Mononuclear cell (primary cell): ENCODE data around the gene DMRTB1. TPM values are rescaled to one million over a fixed set of nuclear protein-coding genes. Genes with fewer than 3 reads are reported as not detected.

Experiments used
- H3K27me3 ChIP-seq: 2 replicates; pipeline ENCODE4 v1.6.0; 2011; ENCODE audit warnings: low read length, control low read depth; ENCODE audit not compliant: insufficient read depth
- H3K4me1 ChIP-seq: 2 replicates; pipeline ENCODE4 v1.5.1; 2011; ENCODE audit warnings: mild to moderate bottlenecking, low read length, control low read depth; ENCODE audit not compliant: insufficient read depth
- H3K4me3 ChIP-seq: 2 replicates; pipeline ENCODE4 v1.5.1; 2011; ENCODE audit warnings: mild to moderate bottlenecking, low read length, moderate library complexity
- H3K9me3 ChIP-seq: 2 replicates; pipeline ENCODE4 v1.5.1; 2011; ENCODE audit warnings: low read depth, mild to moderate bottlenecking, control low read depth, low read length
- total RNA-seq: library from RNA; depleted of rRNA; stranded (reverse); fragments of >200 nt; gene quantifications from one replicate; pipeline ENCODE4 v1.2.3, GENCODE V29; 2012

DMRTB1 gene
- total RNA-seq, 1 donor, result not detected

DNA sequence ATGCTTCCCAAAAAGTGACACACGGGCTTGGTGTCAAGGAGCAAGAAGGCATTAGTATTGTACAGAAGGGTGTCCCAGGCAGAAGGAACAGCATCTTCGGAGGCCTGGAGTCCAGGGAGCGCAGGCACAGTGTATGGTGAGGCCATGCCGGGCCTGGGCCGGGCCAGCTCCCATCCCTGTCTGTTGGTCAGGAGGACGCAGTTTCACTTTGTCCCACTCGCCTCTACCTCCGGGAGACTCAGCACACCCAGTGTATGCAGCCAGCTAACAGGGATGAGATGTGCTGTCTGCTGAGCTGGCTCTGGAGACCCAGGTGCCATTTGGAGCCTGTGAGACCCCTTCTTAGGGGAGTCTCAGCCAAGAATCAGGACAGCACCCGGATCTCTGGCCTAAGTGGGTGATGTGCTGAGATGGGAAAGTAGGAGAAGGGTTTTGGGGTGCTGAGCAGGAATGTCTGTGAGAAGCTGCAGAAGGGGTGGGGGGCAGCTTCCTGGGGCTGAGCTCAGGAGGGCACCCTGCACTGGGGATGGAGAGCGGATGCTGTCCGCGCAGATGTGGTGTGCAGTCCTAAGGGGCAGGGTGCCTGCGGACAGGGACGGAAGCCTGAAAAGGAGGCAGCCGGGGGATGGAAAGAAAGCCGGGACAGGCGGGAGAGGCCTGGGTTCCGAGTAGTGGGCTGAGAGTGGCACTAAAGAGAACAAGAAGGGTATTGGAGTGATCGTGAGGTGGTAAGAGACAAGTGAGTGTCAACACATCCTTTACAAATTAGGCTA, 25.7 kb downstream of the DMRTB1 start:
- H3K27me3 ChIP-seq, result no peaks in the 10 kb centered on the region
- no peaks in the 10 kb centered on the region for H3K9me3 ChIP-seq
- no peak overlapping the region for H3K4me3 ChIP-seq
- H3K4me1 ChIP-seq, result no peaks in the 10 kb centered on the region

DNA sequence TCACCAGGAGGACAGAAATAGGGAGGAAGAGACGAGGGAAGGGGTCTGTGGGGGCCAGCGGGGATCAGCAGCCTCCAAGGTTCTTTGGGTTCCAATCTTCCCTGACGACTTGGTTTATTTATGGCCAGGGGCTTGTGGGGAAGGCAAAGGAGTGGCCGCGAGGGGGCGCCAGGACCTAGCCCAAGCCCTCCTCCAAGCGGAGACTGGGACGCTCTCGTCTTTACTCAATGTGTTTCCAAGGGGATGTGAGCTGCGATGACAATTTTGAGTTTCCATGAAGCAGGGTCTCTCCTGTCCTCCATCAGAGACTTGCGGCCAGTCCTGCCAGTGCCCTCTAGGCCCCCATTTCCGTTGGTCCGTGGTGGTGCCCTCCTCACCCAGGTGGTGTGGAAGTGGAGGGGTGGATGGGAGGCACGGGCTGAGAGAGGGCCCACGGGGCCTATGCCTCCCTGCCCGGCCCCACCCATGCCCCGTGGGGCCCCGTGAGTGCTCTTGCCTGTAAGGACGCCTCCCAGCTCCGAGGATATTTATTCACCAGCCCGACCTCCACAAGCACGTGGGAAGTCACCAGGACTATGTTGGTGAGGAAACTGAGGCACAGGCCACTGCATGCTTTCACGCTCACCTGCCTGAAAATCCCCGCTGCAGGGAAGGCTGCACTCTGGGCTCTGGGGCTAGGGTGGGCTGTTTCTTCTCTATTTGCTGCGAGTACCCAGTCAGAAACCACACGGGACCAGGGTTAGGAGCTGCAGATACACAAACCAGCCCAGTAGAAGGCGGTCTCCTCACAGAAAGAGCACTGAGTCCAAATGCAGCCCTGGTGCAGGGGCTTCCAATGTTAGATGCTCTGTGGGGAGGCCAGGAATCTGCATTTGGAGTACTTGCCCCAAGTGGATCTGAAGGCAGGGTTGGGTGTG, 26.5 kb downstream of the DMRTB1 start:
- no peaks in the 10 kb centered on the region for H3K27me3 ChIP-seq

DNA sequence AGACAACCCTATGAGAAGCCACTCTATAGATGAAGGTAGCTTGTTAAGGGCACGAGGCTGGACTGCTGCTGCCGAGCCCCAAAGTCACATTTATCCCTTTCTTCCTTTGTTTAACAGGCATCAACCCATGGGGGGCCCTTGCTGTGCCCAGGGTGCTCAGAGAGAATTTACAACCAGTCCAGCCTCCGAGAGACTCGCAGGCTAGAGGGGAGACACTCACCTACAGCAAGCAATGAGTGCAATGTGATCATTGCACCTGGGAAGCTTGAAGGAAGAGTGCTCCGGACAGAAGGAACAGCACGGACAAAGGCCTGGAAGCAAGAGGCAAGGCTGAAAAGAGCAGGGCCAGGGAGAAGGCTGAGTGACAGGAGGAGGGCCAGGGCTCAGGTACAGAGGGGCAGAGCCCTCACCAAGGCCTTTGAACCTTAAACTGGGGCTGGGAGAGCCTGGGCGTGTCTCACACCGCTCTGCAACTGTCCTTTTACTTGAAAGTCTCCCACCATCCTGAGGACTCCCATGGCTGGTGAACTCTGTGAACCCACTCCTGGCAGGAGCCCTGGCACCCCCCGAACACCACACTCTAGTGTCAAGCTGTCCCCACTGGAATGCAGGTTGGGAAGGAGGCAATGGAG, 27.3 kb downstream of the DMRTB1 start:
- Histone ChIP-seq H3K4me3 (no peak overlapping the region), H3K9me3 (no peaks in the 10 kb centered on the region), H3K27me3 (no peaks in the 10 kb centered on the region), H3K4me1 (no peaks in the 10 kb centered on the region)

More for the DNA sequence above, 26.5 kb downstream of the DMRTB1 start:
- no peaks in the 10 kb centered on the region for H3K4me1 ChIP-seq
- no peaks in the 10 kb centered on the region for H3K9me3 ChIP-seq
- H3K4me3 ChIP-seq, result no peak overlapping the region

DNA sequence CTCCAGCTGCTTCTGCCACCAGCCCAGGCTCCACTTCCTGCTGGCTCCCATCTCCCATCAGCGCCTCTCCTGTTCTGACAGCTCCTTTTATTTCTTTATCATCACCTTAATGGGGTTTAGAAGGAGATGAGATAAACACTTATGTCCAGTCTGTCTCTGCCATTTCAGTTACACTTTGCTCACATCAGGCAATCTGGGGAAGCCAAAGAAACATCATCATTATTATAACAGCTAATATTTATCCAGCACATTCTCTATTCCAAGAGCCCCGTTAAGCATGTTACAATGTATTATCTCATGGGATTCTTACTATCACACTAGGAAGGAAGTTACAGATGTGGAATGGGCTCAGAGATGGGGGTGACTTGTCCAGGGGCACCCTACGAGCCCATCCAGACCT, 31.2 kb downstream of the DMRTB1 start:
- Histone ChIP-seq H3K4me3 (no peak overlapping the region), H3K4me1 (no peaks in the 10 kb centered on the region), H3K27me3 (no peaks in the 10 kb centered on the region), H3K9me3 (no peaks in the 10 kb centered on the region)

DNA sequence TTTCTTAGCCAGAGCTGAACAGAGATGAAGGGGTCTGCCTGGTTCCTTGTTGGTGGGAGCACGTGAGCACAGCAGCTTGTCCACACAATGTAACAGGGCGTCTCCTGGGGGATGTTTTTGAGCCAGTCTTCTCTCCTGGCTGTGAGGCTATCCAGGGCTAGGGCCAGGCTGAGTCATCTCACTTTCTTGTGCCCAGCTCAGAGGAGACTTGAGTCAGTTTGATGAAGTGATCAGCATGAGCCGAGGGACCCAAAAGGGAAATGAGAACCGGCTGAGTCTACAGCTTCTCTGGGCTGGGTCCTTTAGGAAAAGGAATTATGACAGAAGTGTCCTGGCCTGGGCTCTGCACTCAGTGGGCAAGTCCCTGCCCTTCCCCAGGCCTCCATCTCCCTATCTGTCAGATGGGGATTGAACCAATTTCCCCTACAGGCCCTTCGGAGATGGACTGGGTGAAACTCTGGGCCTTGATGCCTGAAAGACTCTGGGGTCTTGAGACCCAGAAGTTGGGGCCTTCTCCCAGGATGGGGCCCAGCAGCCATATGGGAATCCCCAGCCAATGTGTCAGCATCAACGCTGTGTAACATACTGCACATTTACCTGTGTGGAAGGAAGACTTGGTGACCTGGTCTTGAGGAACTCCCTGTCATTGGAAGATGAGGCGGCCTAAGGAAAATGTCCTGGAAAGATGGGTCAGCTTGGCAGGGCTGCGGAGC, 36.6 kb downstream of the DMRTB1 start:
- Histone ChIP-seq H3K4me1 (no peaks in the 10 kb centered on the region), H3K4me3 (no peak overlapping the region), H3K9me3 (no peaks in the 10 kb centered on the region), H3K27me3 (no peaks in the 10 kb centered on the region)

DNA sequence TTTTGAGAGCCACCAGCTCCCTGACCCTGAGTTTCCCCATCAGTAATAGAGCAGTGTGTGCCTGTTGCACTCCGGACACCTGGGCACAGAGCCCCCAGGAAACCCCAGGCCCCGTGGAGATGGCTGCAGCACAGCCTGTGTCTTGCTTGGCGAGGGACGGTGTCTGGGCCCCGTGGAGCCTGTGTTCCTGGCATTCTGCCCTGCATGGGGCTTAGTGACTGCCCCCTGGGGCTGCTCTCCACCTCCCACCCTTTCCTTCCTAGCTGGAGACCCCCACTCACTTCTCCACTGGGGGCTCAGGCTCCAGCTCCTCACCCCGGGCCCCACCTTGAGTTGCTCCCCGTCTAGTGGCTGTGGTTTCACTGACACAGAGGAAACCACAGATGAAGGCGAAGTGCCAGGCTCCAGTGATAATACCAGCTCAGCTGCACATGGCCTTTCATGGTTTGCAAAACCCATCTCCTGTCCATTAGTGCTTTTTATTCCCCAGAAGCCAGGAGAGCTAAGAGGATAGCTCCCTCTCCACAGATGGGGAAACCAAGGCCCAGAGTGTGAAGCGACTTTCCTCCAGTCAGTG, 39.4 kb downstream of the DMRTB1 start:
- Histone ChIP-seq H3K4me3 (no peak overlapping the region), H3K9me3 (no peaks in the 10 kb centered on the region), H3K27me3 (no peaks in the 10 kb centered on the region), H3K4me1 (no peaks in the 10 kb centered on the region)

DNA sequence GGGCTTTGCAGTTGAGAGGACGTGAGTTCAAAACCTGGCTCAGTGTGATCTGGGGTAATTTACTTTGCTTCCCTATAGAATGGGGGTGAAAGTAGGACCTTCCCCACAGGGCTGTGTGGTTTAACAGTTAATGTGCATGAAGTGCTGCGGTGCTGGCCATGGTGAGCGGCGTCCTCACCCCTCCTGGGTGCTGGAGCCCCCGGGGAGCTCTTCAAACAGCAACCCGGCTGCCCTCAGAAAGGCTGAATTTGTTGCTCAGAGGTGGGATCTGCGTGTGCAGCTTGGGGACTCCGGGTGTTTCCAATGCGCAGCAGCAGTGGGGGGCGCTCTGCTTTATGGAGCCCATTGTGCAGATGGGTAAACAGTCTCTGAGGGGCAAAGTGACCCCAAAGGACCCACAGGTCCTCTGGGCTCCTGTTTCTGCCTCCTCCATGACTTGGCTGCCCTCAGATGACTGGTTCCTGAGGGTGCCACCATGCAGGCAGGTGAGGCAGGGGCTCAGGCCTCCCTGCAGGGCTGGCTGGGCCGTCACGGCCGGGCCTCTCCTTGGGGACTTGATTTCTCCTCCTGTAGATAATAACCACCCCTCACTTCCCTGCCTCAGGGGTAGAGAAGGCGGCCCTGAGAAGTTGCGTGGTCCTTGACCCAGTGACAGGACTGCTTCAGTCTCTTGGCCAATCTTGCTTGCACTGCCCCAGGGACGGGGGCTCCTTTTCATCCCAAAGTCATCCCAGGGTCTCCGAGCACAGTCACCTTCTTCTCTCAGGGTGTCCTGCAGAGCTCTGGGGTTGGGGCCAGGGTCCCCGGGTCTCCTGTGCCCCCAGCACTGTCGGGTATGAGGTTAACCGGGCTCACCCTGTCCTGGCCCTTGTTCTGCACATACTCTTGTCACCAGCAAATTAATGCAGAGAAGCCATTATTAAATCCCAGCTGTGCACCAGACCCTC, 40.3 kb downstream of the DMRTB1 start:
- H3K4me3 ChIP-seq, result no peak overlapping the region

DNA sequence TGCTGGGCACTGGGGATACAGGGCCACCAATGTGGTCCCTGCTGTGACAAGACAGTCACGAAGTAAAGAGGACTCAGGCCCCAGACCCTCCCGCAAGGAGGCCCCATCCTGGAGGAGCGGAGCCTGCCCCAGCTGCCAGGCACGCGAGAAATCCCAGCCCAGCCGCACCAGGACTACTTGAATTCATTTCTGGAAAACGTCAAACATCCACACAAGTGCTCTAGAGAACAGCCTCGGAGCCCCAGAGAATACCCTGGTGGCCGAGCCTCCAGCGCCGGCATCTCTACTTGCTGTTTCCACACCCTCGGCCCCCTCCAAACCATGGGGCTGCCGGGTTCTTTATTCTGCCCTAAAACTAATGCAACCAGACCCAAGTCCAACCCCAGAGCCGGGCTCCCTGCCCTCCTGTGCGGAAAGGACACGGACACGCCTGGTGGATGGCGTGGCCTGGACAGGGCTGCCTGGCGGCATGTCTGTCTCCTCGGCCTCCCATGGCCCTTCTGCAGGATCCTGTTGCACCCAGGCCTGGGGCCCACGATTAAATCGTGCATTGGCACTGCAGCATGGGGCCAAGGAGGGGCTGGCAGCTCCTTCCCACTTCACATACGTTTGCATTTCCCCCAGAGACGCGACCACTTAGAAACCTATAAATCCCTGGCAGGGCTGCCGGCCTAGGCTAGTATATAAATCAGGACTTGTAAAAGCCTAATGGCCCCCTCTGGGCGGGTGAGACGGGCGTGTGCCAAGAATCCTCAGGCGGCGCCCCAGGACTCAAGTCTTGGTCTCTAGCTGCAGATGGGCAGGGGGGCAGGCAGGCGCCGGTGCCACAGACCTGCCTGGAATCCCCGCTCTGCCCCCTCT, 41.2 kb downstream of the DMRTB1 start:
- no peaks in the 10 kb centered on the region for H3K9me3 ChIP-seq
- H3K4me1 ChIP-seq, result no peaks in the 10 kb centered on the region
- H3K4me3 ChIP-seq, result no peak overlapping the region
- H3K27me3 ChIP-seq, result no peaks in the 10 kb centered on the region

More for the DNA sequence above, 40.3 kb downstream of the DMRTB1 start:
- H3K4me1 ChIP-seq, result no peaks in the 10 kb centered on the region
- no peaks in the 10 kb centered on the region for H3K9me3 ChIP-seq
- H3K27me3 ChIP-seq, result no peaks in the 10 kb centered on the region

DNA sequence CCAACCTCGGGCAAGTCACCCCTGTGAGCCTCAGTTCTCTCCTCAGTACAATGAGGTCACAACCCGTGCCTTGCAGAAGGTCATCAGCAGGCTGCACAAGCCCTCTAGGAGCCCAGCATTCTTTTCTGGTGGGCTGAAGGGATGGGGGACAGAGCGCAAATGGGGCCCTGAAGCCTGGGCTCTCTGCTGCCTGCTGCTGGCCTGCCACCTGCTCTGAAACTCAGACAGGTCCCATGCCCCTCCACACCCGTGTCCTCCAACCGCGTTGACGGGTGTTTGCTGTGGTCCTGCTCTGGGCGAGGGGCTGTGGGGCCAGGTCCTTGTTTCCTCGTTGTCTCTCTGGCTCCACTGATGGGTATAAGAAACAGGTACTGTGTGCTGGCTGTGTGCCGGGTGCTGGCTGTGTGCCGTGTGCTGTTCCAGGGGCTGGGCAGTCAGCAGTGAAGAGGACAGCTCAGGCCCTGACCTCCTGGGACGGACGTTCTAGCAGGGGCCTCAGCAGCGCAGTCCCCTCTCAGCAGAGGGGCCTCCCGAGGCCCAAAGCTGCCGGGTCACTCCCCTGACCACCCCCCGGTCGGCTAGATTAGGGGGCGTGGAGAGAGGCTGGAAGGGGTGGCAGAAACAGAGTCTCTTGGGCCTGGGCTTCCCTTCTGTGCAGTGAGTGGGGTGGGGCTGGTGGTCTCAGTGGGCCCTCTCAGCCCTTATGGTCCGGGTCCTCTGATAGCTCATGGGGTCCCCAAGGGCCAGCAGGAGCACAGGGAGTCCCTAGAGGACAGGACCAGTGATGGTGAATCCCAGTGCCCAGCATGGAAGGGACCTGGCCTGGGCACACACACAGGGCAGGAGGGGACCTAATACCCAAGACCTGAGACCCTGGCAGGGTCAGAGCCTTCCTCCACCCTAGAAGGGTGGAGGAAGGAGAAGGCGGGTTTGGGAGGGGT, 42.1 kb downstream of the DMRTB1 start:
- Histone ChIP-seq H3K9me3 (no peaks in the 10 kb centered on the region), H3K27me3 (no peaks in the 10 kb centered on the region), H3K4me3 (no peak overlapping the region), H3K4me1 (no peaks in the 10 kb centered on the region)

DNA sequence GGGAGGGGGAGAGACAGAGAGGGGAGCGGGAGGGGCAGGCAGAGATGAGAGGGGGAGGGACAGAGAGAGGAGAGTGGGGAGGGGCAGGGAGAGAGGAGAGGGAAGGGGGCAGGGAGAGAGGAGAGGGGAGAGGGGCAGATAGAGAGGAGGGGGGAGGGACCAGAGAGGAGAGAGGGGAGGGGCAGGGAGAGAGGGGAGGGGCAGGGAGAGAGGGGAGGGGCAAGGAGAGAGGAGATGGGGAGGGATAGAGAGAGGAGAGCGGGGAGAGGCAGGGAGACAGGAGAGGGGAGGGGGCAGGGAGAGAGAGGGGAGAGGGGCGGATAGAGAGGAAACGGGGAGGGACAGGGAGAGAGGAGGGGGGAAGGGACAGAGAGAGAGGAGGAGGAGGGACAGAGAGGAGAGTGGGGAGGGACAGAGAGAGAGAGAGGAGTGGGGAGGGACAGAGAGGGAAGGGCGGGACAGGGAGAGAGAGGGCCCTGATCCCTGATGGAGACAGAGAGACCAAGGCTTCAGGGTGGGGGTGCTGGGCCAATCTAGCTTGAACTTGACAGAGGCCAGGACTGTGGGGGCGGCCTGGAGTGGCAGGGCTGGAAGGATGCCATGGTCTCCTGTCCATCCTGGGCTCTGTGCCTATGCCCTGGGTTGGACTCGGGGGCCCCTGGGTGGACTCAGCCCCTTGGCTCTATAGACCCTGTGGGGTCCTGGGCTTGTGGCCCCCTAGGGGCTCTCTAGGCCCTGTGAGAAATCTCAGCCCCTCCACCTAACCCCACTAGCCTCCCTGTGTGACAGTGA, 43.6 kb downstream of the DMRTB1 start:
- H3K4me3 ChIP-seq, result no peak overlapping the region
- H3K9me3 ChIP-seq, result no peaks in the 10 kb centered on the region
- no peaks in the 10 kb centered on the region for H3K27me3 ChIP-seq
- no peaks in the 10 kb centered on the region for H3K4me1 ChIP-seq

DNA sequence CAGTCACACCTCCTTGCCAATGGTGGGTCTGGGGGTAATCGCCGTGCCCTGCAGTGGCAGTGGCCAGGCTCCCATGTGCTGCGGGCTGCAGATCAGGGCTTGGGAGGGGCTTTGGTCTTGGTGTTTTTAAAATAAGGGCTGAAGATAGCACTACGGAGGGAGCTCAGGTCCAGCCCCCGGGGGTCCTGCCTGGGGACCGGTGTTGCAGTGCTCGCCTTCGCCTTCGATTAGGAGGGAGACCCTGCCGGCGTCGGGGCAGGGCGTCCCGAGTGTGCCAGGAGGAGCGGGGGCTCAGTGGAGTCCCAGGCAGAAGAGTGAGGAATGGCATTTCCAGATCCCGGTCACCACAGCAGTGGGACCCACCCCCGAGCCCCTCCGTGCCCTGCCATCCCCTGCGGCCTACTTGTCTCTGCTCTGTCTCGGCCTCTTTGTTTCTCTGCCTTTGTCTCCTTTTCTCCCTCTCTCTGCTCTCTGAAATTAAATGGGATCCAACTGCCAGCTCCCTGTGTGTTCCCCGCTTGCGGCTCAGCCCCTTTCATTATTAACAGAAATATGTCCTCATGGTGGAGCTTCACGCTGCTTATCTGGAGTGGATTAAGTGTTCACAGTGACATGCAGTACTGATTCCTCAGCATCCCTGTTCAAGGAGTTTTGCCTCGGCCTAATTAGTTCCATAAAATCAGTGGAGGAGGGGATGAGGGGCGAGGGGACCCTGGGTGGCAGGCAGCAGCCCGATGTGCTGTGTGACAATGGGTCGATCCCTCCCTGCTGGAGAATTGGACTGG, 44.4 kb downstream of the DMRTB1 start:
- H3K4me1 ChIP-seq, result no peaks in the 10 kb centered on the region
- H3K27me3 ChIP-seq, result no peaks in the 10 kb centered on the region
- H3K9me3 ChIP-seq, result no peaks in the 10 kb centered on the region
- no peak overlapping the region for H3K4me3 ChIP-seq
